IgD-negative memory B cell (primary cell): Measurements from ENCODE around the gene PCSK4. TPM values are rescaled to one million over a fixed set of nuclear protein-coding genes. Genes with fewer than 3 reads are reported as not detected.

ENCODE experiments used
- H3K27ac Mint-ChIP-seq, 3 donors: one replicate each; pipeline ENCODE4 v1.8.0; 2020 to 2022; ENCODE audit warnings: mild to moderate bottlenecking in 3 of 3, mixed read lengths in 3 of 3, moderate library complexity in 1 of 3
- H3K27me3 Mint-ChIP-seq: one replicate; pipeline ENCODE4 v1.8.0; 2021; ENCODE audit warnings: mixed read lengths
- H3K36me3 Mint-ChIP-seq: one replicate; pipeline ENCODE4 v1.8.0; 2020; ENCODE audit warnings: mild to moderate bottlenecking, mixed read lengths
- H3K4me1 Mint-ChIP-seq, 3 donors: one replicate each; pipeline ENCODE4 v1.8.0; 2020 to 2022; ENCODE audit warnings: mixed read lengths in 3 of 3, mild to moderate bottlenecking in 1 of 3
- H3K4me3 Mint-ChIP-seq, 4 donors: one replicate each; pipeline ENCODE4 v1.8.0; 2020 to 2022; ENCODE audit warnings: mild to moderate bottlenecking in 4 of 4, mixed read lengths in 4 of 4, moderate library complexity in 3 of 4
- H3K9me3 Mint-ChIP-seq, 3 donors: one replicate each; pipeline ENCODE4 v1.8.0; 2020 to 2021; ENCODE audit warnings: mixed read lengths in 3 of 3, mild to moderate bottlenecking in 1 of 3
- polyA plus RNA-seq: library from polyadenylated mRNA; unstranded; fragments of 300-500 nt; fragmentation: Illumina TruSeq; gene quantifications from one replicate; pipeline ENCODE4 v1.2.3, GENCODE V29; 2021

The PCSK4 gene
- polyA plus RNA-seq, 1 donor from 2014 or later, result not detected

DNA sequence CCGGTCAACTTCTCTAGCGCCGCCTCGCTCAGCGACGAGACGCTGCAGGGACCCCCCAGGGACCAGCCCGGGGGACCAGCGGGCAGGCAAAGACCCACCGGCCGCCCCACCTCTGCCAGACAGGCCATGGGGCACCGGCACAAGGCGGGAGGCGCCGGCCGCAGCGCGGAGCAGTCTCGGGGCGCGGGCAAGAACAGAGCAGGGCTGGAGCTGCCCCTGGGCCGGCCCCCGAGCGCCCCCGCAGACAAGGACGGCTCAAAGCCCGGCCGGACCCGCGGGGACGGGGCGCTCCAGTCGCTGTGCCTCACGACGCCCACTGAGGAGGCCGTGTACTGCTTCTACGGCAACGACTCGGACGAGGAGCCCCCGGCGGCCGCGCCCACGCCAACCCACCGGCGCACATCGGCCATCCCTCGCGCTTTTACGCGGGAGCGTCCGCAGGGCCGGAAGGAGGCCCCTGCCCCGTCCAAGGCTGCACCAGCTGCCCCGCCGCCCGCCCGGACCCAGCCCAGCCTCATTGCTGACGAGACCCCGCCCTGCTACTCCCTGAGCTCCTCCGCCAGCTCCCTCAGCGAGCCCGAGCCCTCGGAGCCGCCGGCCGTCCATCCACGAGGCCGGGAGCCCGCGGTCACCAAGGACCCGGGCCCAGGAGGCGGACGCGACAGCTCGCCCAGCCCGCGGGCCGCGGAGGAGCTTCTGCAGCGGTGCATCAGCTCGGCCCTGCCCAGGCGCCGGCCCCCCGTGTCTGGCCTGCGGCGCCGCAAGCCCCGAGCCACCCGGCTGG is 22.5 kb downstream of the PCSK4 start:
- no peaks in the 10 kb centered on the region for H3K9me3 Mint-ChIP-seq
- no peaks in the 10 kb centered on the region for H3K36me3 Mint-ChIP-seq
- H3K27me3 Mint-ChIP-seq, result peaks cover 10% of the 10 kb centered on the region
- H3K4me3 Mint-ChIP-seq, result no peak overlapping the region
- no peak overlapping the region for H3K27ac Mint-ChIP-seq
- peaks cover 0 to 5% (median 2%) of the 10 kb centered on the region in 3 donors for H3K4me1 Mint-ChIP-seq

- H3K9me3 Mint-ChIP-seq, result no peaks in the 10 kb centered on the region
- no peak overlapping the region for H3K4me3 Mint-ChIP-seq
- peaks cover 10% of the 10 kb centered on the region for H3K27me3 Mint-ChIP-seq
- no peak overlapping the region for H3K27ac Mint-ChIP-seq
- no peaks in the 10 kb centered on the region for H3K36me3 Mint-ChIP-seq
- H3K4me1 Mint-ChIP-seq, result peaks cover 0 to 5% (median 2%) of the 10 kb centered on the region in 3 donors
Measured at GRCh38 chr19:1467215-1467489, 23.0 kb downstream of the PCSK4 start.

DNA sequence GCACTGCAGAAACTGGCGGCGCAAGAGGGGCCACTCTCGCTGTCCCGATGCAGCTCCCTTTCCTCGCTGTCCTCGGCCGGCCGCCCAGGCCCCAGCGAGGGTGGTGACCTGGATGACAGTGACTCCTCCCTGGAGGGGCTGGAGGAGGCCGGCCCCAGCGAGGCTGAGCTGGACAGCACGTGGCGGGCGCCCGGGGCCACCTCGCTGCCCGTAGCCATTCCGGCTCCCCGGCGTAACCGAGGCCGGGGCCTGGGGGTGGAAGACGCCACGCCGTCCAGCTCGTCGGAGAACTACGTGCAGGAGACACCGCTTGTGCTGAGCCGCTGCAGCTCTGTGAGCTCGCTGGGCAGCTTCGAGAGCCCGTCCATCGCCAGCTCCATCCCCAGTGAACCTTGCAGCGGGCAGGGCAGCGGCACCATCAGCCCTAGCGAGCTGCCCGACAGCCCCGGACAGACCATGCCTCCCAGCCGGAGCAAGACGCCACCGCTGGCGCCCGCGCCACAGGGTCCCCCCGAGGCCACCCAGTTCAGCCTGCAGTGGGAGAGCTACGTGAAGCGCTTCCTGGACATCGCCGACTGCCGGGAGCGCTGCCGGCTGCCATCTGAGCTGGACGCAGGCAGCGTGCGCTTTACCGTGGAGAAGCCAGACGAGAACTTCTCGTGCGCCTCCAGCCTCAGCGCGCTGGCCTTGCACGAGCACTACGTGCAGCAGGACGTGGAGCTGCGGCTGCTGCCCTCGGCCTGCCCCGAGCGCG is 23.5 kb downstream of the PCSK4 start:
- Mint-ChIP-seq H3K27ac (peak overlapping the region in 1 of 3 donors; percentile 19), H3K4me3 (peak overlapping the region in 1 of 4 donors; percentile 37), H3K9me3 (no peaks in the 10 kb centered on the region), H3K4me1 (peaks cover 0 to 5% (median 2%) of the 10 kb centered on the region in 3 donors), H3K27me3 (peaks cover 8% of the 10 kb centered on the region), H3K36me3 (no peaks in the 10 kb centered on the region)

DNA sequence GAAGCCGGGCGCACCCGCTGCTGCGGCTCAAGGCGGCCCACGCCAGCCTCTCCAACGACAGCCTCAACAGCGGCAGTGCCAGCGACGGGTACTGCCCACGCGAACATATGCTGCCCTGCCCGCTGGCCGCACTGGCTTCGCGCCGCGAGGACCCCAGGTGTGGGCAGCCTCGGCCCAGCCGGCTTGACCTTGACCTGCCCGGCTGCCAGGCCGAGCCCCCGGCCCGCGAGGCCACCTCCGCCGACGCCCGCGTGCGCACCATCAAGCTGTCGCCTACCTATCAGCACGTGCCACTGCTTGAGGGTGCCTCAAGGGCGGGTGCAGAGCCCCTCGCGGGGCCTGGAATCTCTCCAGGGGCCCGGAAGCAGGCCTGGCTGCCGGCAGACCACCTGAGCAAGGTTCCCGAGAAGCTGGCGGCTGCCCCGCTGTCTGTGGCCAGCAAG is 24.1 kb downstream of the PCSK4 start:
- peaks cover 0 to 3% (median 0%) of the 10 kb centered on the region in 3 donors for H3K4me1 Mint-ChIP-seq
- no peaks in the 10 kb centered on the region for H3K36me3 Mint-ChIP-seq
- H3K9me3 Mint-ChIP-seq, result no peaks in the 10 kb centered on the region
- H3K27ac Mint-ChIP-seq, result no peak overlapping the region
- H3K4me3 Mint-ChIP-seq, result no peak overlapping the region
- peaks cover 8% of the 10 kb centered on the region for H3K27me3 Mint-ChIP-seq

DNA sequence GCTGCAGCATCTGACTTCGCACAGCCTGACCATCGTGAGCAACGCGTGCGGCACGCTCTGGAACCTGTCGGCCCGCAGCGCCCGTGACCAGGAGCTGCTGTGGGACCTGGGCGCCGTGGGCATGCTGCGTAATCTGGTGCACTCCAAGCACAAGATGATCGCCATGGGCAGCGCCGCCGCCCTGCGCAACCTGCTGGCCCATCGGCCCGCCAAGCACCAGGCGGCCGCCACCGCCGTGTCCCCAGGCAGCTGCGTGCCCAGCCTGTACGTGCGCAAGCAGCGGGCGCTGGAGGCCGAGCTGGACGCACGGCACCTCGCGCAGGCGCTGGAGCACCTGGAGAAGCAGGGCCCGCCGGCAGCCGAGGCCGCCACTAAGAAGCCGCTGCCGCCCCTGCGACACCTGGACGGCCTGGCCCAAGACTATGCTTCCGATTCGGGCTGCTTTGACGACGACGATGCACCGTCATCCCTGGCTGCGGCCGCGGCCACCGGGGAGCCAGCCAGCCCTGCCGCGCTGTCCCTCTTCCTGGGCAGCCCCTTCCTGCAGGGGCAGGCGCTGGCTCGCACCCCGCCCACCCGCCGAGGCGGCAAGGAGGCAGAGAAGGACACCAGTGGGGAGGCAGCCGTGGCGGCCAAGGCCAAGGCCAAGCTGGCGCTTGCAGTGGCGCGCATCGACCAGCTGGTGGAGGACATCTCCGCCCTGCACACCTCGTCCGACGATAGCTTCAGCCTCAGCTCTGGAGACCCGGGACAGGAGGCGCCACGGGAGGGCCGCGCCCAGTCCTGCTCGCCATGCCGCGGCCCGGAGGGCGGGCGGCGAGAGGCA is 24.7 kb downstream of the PCSK4 start:
- H3K4me1 Mint-ChIP-seq, result peaks cover 0 to 3% (median 0%) of the 10 kb centered on the region in 3 donors
- no peak overlapping the region for H3K27ac Mint-ChIP-seq
- no peaks in the 10 kb centered on the region for H3K9me3 Mint-ChIP-seq
- H3K36me3 Mint-ChIP-seq, result no peaks in the 10 kb centered on the region
- H3K4me3 Mint-ChIP-seq, result no peak overlapping the region
- peaks cover 8% of the 10 kb centered on the region for H3K27me3 Mint-ChIP-seq

GRCh38 chr19:1461862-1462261 is 28.3 kb downstream of the PCSK4 start:
- Mint-ChIP-seq H3K36me3 (no peaks in the 10 kb centered on the region), H3K27ac (no peak overlapping the region), H3K4me3 (no peak overlapping the region), H3K27me3 (peaks cover 9% of the 10 kb centered on the region), H3K4me1 (peaks cover 0 to 2% (median 0%) of the 10 kb centered on the region in 3 donors), H3K9me3 (no peaks in the 10 kb centered on the region)

DNA sequence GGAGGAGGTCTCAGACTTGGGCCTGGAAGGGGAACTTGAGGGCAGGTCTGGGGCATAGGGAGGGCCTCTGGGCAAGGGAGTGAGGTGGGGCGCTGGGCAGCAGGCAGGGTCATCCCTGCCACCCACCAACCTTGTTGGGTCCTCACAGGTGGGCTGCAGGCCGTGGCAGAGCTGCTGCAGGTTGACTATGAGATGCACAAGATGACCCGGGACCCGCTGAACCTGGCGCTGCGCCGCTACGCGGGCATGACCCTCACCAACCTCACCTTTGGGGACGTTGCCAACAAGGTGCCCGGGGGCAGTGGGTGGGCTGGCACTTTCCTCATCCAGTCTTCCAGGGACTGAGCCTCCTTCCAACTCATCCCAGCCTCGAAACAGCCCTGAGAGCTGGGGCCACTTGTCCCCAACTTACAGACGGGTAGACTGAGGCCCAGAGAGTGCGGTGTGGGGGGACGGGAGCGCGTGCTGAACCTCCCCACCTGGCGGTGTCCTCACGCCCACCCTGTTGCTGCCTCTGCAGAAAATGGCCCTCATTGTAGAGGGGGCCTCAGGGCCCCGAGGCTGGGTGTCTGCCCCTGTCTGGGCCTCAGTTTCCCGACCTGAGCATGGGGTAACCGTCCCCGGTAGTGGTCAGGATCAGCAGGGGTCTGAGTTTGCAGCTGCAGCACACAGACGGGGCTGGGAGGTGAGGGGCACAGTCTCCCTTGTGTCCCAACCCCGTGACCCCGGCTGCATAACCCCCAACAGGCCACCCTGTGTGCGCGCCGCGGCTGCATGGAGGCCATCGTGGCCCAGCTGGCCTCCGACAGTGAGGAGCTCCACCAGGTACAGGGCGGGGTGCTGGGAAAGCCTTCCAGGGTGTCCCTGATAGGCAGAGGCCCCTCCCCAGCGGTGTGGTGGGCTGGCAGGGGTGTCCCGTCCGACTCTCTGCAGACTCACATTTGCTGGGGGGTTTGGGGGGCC is 29.8 kb downstream of the PCSK4 start:
- Mint-ChIP-seq H3K27ac (peak overlapping the region in 2 of 3 donors; percentile 35 to 88), H3K36me3 (no peaks in the 10 kb centered on the region), H3K9me3 (no peaks in the 10 kb centered on the region), H3K4me3 (no peak overlapping the region), H3K4me1 (peaks cover 3 to 6% (median 4%) of the 10 kb centered on the region in 3 donors), H3K27me3 (peaks cover 15% of the 10 kb centered on the region)

DNA sequence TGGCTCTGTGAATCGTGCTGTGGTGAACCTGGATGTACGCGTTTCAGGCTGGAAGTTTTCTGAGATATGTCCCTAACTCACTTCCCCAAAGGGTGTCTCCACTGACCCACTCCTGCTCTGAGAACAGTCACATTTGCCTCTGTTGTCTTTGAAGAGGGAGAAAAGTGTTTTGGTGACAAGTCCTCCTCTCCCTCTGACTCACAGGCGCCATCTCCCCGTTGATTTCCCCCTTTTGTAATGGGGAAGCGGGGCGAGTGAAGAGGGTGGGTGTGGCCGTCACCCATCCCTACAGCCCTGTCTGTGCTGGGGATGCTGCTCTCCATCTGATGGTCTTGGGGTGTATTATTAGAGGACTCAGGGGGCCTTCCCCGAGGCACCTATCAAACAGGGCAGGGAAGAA is 30.7 kb downstream of the PCSK4 start:
- H3K36me3 Mint-ChIP-seq, result no peaks in the 10 kb centered on the region
- H3K27ac Mint-ChIP-seq, result peak overlapping the region in 2 of 3 donors; percentile 59 to 88
- H3K9me3 Mint-ChIP-seq, result no peaks in the 10 kb centered on the region
- no peak overlapping the region for H3K4me3 Mint-ChIP-seq
- H3K4me1 Mint-ChIP-seq, result peaks cover 5 to 9% (median 8%) of the 10 kb centered on the region in 3 donors
- H3K27me3 Mint-ChIP-seq, result peaks cover 18% of the 10 kb centered on the region

- no peaks in the 10 kb centered on the region for H3K9me3 Mint-ChIP-seq
- no peak overlapping the region for H3K4me3 Mint-ChIP-seq
- peak overlapping the region in 2 of 3 donors; percentile 63 to 88 for H3K27ac Mint-ChIP-seq
- H3K27me3 Mint-ChIP-seq, result peaks cover 26% of the 10 kb centered on the region
- no peaks in the 10 kb centered on the region for H3K36me3 Mint-ChIP-seq
- H3K4me1 Mint-ChIP-seq, result peaks cover 8 to 10% (median 9%) of the 10 kb centered on the region in 3 donors
Measured at GRCh38 chr19:1457892-1458291, 32.3 kb downstream of the PCSK4 start.

DNA sequence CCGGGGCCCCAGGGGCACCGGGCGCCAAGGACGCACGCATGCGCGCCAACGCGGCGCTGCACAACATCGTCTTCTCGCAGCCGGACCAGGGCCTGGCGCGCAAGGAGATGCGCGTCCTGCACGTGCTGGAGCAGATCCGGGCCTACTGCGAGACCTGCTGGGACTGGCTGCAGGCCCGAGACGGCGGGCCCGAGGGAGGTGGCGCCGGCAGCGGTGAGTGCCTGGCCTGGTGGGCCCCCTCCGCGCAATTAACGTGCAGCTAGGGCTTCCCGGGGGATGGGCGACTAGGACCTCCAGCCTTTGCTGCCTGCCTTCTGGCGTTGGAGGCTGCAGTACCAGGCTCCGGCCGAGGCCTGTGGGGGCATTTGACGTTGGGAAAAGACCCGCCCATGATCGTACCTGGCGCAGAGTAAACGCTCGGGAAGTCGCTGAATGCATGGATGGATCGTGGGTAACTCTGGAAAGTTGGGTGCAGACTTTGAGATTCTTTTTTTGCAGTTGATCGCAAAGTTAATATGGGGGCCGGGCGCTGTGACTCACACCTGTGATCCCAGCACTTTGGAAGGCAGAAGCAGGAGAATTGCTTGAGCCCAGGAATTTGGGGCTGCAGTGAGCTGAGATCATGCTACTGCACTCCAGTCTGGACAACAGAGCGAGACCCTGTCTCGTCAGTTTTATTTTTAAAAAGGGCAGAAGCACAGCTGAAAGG is 33.0 kb downstream of the PCSK4 start:
- H3K27me3 Mint-ChIP-seq, result peaks cover 26% of the 10 kb centered on the region
- H3K4me1 Mint-ChIP-seq, result peaks cover 8 to 12% (median 9%) of the 10 kb centered on the region in 3 donors
- H3K27ac Mint-ChIP-seq, result peak overlapping the region in 1 of 3 donors; percentile 68
- no peaks in the 10 kb centered on the region for H3K9me3 Mint-ChIP-seq
- no peaks in the 10 kb centered on the region for H3K36me3 Mint-ChIP-seq
- peak overlapping the region in 1 of 4 donors; percentile 27 for H3K4me3 Mint-ChIP-seq

GRCh38 chr19:1456121-1456900 is 33.8 kb downstream of the PCSK4 start:
- Mint-ChIP-seq H3K4me1 (peaks cover 8 to 12% (median 9%) of the 10 kb centered on the region in 3 donors), H3K27ac (no peak overlapping the region), H3K4me3 (no peak overlapping the region), H3K36me3 (no peaks in the 10 kb centered on the region), H3K27me3 (peaks cover 26% of the 10 kb centered on the region), H3K9me3 (no peaks in the 10 kb centered on the region)

- H3K27ac Mint-ChIP-seq, result peak overlapping the region in 2 of 3 donors; percentile 50 to 85
- peak overlapping the region in 3 of 4 donors; percentile 70 to 92 (median 89) for H3K4me3 Mint-ChIP-seq
- peaks cover 9 to 12% (median 12%) of the 10 kb centered on the region in 3 donors for H3K4me1 Mint-ChIP-seq
- no peaks in the 10 kb centered on the region for H3K9me3 Mint-ChIP-seq
- H3K36me3 Mint-ChIP-seq, result no peaks in the 10 kb centered on the region
- H3K27me3 Mint-ChIP-seq, result peaks cover 34% of the 10 kb centered on the region
Measured at GRCh38 chr19:1455336-1456120, 34.6 kb downstream of the PCSK4 start.
